HG03521 (cell line): ENCODE data around the gene RBKS.

Source experiments
- ATAC-seq: cut with Tn5 transposase; IDR thresholded peaks from one replicate; pipeline ENCODE4 v1.9.1; 2021; ENCODE audit warnings: mild to moderate bottlenecking, moderate library complexity; ENCODE audit not compliant: unreplicated experiment

RBKS gene

GRCh38 chr2:27803046-27803445 is 87.1 kb downstream of the RBKS start:
- ATAC-seq = no peak

DNA sequence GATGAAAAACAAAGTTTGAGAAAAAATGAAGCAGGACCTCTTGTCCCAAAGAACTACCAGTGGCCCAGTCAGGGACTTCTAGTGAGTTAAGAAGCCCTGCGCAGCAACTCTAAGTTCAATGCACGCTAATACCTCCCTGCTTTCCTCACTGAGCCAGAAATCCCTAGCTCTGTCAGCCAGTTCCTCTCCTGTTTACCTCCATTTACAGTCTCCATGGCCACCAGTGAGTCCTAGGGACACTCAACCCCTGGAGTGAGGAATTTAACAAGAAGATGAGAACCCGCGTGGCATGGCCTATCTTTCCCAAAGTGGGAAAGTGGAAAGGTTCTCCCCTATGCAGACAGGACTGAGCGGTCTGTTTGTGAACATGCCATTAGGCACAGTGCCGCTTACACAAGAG is 87.6 kb downstream of the RBKS start:
- ATAC-seq = no peak

DNA sequence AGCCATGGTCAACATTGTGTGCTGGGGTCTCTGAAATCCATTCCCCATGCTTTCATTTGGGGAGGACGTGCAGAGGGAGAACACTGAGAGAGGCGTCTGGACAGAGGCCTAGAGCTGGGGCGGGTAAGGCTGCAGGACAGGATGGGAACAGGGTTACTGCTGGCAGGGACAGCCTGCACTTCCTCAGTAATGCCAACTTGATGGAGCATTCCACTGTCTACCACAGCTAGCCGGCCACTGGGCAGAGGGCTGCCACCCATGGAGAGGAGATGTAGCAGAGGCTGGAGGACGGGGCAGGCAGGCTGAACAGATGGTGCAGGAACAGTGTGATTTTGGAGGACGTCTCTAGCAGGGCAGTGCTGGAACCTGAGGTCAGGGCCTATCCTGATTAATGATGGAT is 89.3 kb downstream of the RBKS start:
- ATAC-seq = no peak

DNA sequence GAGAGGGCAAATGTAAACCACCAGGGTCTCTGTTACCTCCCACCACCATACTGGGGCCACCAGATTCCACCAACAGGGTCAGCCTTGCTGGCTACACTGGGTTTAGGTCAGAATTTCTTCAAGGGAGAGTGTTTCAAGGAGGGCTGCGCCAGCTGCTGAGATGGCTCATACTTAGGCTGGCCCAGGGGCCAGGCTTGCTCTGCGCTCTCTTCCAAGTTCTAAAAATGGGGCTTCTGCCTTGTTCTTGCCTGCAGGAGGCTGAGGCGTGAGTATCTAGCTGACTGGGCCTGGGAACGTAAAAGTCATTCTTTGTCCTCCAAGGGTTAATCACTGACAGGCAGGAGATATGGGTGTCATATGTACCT is 90.6 kb downstream of the RBKS start:
- no peak for ATAC-seq

- ATAC-seq = no peak
Observed at GRCh38 chr2:27798948-27799645, 91.1 kb downstream of the RBKS start.

- no peak for ATAC-seq
Observed at GRCh38 chr2:27798486-27798885, 91.7 kb downstream of the RBKS start.

GRCh38 chr2:27797841-27798240 is 92.3 kb downstream of the RBKS start:
- no peak for ATAC-seq

DNA sequence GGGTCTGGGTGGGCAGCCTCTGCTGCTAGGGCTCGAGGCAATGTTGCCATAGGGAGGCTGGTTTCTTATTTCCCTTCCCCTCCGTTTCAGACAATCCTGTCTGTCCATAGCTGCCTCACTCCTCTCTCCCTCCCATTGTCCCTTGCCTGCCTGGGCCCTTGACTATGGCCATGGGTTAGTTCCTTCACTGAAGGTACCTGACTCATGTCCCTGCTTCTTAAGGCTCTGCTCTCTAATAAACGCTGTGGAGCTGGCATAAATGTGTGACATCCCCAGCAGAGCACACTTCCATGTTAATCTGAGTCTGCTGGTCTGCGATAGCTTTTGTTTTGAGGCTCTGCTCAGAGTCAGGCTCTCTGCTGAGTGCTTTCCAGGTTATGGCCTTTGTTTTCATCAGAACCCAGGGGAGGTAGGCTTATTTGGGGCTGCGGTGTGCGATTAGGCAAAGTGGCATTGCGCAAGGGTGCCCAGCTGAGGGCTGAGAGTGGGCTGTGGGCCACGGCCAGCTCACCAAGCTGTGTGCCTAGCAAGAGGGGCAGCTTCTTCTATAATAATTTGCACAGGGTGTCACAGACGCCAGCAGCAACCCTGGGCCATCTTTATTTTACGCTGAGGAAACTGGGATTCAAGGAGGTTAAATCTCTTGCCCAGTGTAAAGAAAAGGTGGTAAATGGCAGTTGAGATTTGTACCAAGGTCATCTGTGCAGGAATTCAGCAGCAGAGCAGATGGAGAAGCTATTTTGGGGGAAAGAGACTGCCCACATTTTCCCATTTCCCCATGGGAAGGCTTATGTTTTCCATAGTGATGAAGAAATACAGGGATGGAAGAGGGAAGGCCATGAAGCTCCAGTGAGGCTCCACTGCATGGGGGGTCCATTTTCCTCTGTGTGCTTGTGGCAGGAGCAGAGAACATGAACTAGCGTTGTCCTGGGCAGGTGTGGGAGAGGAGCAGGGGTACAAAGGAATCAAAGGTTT is 93.1 kb downstream of the RBKS start:
- ATAC-seq = no peak

DNA sequence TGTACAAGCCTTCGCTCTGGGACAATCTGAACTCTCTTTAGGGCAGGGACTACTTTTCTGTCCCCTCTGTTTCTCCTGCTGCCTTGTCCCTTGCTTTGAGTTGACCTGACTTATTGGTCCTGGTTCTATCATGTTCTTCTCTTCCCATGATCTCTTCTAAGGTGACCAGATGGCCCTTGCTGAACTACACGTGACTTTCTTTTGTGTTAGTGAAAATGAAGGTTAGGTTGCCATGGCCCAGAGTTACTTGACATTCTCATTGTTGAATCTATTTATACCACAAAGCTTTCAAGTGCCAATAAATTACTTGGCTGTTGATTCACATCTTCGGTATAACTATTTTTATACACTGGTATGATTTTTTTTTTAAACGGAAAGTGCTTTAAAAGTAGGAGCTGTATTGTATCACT is 94.3 kb downstream of the RBKS start:
- ATAC-seq = no peak

DNA sequence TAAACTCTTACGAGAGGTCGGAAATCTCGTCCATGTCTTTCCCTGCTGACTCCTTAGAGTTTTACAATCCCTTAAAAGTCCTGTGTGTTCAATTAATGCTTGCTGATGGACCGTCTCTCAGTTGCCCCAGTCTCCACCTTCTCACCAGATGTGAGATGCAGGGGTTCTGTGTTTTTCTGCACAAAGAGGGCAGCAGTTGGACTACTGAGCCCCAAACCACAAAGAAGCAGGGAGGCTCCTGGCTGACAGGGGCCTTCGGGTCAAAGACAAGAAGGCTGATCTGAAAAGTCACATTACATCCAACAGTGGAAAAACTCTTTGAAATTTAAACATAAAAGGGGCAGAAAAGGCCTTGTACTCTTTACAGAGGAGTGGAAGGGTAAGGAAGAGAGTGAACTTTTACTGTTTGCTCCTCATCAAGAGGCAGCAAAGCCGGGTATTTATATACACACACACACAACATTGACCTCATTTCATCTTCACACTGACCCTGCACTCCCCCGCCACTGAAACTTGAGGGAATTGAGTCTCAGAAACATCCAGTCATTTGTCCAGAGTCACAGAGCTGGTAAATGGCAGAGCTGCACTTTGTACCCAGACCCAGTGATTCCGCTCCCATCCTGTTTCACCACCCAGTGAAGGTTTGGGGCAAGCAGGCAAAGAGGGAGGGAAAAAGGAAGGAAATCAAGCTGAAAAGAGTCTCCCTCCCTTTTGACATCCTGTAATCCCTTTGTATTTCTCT is 94.9 kb downstream of the RBKS start:
- ATAC-seq = no peak

DNA sequence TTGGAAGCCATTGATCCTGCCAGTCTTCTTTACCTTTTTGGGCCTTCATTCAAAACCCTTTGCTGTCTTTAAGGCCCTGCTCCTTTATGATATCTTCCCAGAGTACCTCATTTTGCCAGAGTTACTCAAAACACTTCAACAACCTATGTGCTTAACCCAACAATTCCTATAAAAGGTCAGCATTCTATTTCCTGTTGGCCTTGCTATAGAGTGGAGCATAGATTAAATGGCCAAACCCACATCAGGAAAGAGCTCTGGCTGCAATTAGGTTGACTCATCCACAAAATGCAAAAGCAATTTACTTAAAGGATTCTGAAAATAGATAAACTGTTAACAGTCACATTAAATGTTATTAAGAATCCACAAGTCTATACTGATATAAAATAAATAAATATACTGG is 97.4 kb downstream of the RBKS start:
- no peak for ATAC-seq

GRCh38 chr2:27790796-27791195 is 99.4 kb downstream of the RBKS start:
- no peak for ATAC-seq

GRCh38 chr2:27782701-27783100 is 107.5 kb downstream of the RBKS start:
- ATAC-seq = no peak

- no peak for ATAC-seq
Observed at GRCh38 chr2:27781496-27781895, 108.7 kb downstream of the RBKS start.

GRCh38 chr2:27779417-27780055 is 110.7 kb downstream of the RBKS start:
- ATAC-seq = no peak

DNA sequence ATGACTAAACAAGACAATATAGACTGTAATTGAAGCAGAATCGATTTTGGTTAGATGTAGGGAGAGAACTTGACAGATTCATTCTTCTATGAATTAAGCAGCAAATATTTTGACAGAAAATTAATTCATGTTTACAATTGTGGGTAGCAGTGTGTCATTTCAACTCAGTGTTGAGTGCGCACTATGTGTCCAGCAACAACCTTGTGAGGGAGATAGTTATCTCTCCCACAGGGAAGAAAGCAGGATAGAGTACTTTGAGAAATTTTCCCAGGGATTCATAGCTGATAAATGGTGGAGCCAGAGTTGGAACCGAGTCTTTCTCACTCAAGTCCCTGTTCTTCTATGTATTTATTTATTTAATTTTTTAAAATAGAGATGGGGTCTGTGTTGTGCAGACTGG is 113.5 kb downstream of the RBKS start:
- no peak for ATAC-seq

GRCh38 chr2:27776097-27776496 is 114.1 kb downstream of the RBKS start:
- no peak for ATAC-seq

DNA sequence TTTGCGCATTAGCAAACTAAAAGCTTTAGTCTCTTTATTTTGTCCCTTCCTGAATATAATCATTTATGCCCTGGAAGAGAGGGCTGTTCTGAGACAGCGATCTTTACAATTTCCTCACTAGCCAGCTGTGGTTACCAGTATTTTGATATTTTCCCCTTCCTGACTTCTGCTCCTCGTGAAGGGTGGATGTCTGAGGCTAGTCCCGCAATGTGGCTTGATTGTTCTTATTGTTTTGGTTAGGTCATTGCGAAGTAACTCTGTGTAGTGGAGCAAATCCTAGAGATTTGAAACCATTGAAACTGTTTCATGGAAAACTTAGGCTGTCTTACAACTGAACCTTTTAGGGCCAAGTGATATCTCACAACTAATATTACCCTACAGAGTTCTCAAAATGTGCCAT is 116.2 kb downstream of the RBKS start:
- ATAC-seq = no peak

- ATAC-seq = no peak
Observed at GRCh38 chr2:27772804-27773203, 117.4 kb downstream of the RBKS start.

DNA sequence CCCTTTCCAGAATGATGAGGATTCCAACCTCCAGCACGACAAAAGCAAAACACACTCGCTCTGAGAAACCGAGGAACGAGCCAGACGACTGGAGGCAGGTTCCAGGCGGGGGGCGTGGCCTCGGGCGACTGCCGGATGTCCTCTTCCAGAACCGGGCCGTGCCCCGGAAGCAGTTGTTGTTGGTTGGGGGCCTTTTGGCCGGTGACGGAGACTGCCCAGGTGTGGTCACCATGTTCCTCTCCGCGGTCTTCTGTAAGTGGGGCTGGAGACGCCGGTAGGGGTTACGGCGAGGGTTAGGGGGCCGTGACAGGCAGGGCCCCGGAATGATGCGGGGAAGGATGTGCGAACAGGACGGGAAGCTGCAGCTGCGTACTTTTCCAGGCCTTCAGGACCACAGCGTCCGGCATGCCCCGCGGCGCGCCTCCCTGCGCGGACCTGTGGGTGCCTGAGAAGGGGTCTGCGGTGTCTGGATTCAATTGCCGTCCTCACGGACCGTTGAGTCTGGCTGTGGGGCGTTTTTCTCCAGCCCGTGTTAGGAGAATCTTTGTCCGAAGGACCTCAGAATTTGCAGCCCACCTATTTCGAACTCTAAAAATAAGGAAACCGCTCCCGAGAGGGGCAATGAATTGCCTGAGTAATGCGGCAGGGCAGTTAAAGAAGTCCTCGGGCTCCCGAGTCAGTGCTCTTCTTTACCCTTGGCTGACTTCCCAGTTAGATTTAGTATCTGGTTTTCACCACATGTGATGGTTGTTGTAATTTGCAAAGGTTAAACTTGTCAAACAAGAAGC is 118.4 kb downstream of the RBKS start, which contains the start of gene MRPL33:
TSS of gene MRPL33 (plus strand) at position 172 of the 788 bp plus-strand sequence. CDS start at position 231, 59 bp downstream.
- ATAC-seq = peak; percentile 91
